GM12865 (cell line): ENCODE results near the gene FIZ1.

Source experiments
- DNase-seq: peaks from one replicate; pipeline ENCODE4 v3.0.0; 2010; ENCODE audit warnings: low read depth
- H3K4me3 ChIP-seq: 2 replicates; pipeline ENCODE4 v1.5.1; 2011; ENCODE audit warnings: mild to moderate bottlenecking, low read depth, low read length, control low read depth
- CTCF ChIP-seq: IDR thresholded peaks from 2 replicates; pipeline ENCODE4 v1.5.1; 2011; ENCODE audit warnings: low read length, control low read depth, low read depth, inconsistent platforms; ENCODE audit not compliant: insufficient read depth; ENCODE audit errors: missing control alignments

Gene FIZ1

GRCh38 chr19:55546822-55547614 is 52.3 kb downstream of the FIZ1 start:
- no peak overlapping the region for H3K4me3 ChIP-seq
- no peak for TF ChIP-seq CTCF
- no peak for DNase-seq

GRCh38 chr19:55546011-55546410 is 53.3 kb downstream of the FIZ1 start:
- DNase-seq = no peak
- H3K4me3 ChIP-seq = no peak overlapping the region
- TF ChIP-seq CTCF = no peak

GRCh38 chr19:55545443-55545842 is 53.9 kb downstream of the FIZ1 start, which contains the start of gene SBK3:
Gene SBK3, minus strand, starts transcription at chr19:55545543. Its CDS starts 0 bp downstream, at chr19:55545543.
- TF ChIP-seq CTCF = no peak
- DNase-seq = no peak
- H3K4me3 ChIP-seq = no peak within 1 kb of the TSS

GRCh38 chr19:55544776-55545439 is 54.4 kb downstream of the FIZ1 start:
- no peak for TF ChIP-seq CTCF
- H3K4me3 ChIP-seq = no peak overlapping the region
- DNase-seq = no peak

- no peak for TF ChIP-seq CTCF
- no peak for DNase-seq
- no peak overlapping the region for H3K4me3 ChIP-seq
Measured at GRCh38 chr19:55544014-55544413, 55.3 kb downstream of the FIZ1 start.

- no peak for DNase-seq
- no peak overlapping the region for H3K4me3 ChIP-seq
- TF ChIP-seq CTCF = no peak
Measured at GRCh38 chr19:55543567-55543966, 55.8 kb downstream of the FIZ1 start.

GRCh38 chr19:55542292-55542855 is 56.9 kb downstream of the FIZ1 start:
- no peak for TF ChIP-seq CTCF
- DNase-seq = no peak
- no peak overlapping the region for H3K4me3 ChIP-seq
